ENCODE measurements around the gene ITIH2.
"Not testable (repeated sequence)": the region's sequence is repeated elsewhere in the genome, so short reads cannot be mapped to it uniquely, and the experiment has no call there.

The ITIH2 gene

DNA sequence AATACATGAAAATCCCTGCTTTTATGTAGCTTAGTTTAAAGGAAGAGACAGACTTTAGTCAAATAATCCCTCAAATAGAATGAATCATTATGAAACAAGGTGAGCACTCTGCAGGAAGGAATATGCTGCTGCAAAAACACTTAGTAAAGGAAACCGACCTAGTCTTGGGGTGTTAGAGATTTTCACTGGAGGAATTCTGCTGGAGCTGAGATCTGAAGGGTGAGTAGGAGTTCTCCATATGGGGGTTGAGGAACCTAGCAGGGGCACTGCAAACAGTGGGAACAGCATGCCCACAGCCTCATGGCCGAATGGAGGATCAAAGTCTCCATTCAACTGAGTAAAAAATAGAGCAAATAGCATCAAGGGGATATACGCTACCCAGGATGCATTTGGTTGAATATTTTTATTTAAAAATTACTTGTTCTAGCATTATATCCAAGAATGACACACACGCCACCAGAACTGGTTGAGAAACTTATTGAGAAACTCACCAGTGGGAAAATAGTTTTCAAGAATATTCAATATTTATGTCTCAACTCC, 3.5 kb downstream of the ITIH2 start:
- ATAC-seq (no peak), DNase-seq (no peak)
- Mint-ChIP-seq H3K27me3 (peaks cover 30% of the 10 kb centered on the region), H3K4me1 (no peaks in the 10 kb centered on the region), H3K27ac (no peak overlapping the region), H3K4me3 (no peak overlapping the region), H3K36me3 (ENCODE audit: low read depth) (no peaks in the 10 kb centered on the region), H3K9me3 (no peaks in the 10 kb centered on the region)

DNA sequence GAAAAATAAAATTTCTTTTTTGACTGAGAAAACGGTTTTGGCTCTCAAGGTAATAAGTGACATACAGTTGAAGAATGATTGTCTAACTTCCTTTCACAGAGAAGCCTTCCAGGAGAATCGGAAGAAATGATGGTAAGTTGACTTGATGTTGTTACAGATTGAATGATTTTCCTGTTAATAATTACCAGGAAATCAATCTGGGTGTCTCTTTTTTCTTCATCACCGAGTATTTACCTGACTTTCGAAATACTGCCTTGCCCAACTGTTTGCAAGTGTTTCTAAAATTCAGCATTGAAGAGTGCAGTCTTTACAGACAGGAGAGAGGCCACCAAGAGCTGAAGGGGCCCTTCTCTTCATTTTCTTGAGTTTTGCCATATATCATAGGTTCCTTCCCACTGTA, 4.0 kb downstream of the ITIH2 start:
- no peak overlapping the region for H3K4me3 Mint-ChIP-seq
- H3K27me3 Mint-ChIP-seq: peaks cover 29% of the 10 kb centered on the region
- no peaks in the 10 kb centered on the region for H3K9me3 Mint-ChIP-seq
- H3K27ac Mint-ChIP-seq: no peak overlapping the region
- DNase-seq (no peak), ATAC-seq (no peak)
- no peaks in the 10 kb centered on the region for H3K4me1 Mint-ChIP-seq
- H3K36me3 Mint-ChIP-seq (ENCODE audit: low read depth): no peaks in the 10 kb centered on the region

DNA sequence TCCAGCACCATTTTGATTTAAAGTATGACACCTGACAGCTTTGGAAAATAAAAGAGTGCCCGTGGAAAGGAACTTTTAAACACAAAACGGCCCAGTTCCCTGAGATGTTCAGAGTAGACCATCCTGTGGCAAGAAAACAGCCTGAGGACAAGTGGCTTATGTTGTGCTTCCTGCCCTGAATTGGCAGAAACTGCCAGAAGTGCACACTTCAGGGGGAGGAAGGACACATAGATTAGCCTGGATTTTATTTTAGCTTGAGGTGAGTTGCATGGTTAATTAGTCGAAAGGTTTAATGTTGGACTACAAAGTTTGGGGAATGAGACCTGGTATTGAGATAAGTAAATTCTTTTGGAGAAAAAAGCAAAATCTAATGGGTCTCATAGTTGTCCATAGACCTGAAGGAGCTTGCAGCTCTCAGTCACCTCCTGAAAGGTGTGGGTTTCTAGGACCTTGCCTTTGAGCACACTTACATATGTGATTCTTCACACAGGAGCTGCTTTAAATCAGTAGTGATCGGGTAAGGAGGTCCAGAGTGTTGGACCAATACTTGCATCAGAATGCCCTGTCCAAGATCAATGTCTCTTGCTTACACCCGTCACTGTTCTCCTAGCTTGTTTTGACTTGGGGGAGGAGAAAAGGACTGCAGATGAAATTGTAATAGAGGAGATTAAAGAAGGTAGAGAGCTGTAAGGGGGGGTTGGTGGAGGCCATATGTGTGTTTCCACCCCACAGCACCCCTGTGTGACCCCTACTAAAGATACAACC, 4.9 kb downstream of the ITIH2 start:
- Mint-ChIP-seq H3K4me1 (no peaks in the 10 kb centered on the region), H3K27me3 (peaks cover 25% of the 10 kb centered on the region)

DNA sequence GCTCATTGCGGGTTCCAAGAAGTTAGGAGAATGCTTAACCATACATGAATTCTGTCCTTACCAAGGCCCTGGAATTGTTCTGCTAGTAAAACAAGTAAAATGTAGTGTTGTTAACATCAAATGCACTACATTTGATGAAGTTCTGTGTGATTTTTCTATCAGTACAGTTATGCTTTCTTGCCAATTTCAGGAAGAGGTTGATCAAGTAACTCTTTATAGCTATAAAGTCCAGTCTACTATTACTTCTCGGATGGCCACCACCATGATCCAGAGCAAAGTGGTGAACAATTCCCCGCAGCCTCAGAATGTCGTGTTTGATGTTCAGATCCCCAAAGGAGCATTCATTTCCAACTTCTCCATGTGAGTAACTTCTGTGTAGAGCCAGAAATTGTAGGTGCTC, 5.7 kb downstream of the ITIH2 start:
- no peak for DNase-seq
- H3K4me3 Mint-ChIP-seq: no peak overlapping the region
- H3K9me3 Mint-ChIP-seq: no peaks in the 10 kb centered on the region
- peaks cover 20% of the 10 kb centered on the region for H3K27me3 Mint-ChIP-seq
- no peaks in the 10 kb centered on the region for H3K36me3 Mint-ChIP-seq (ENCODE audit: low read depth)
- no peaks in the 10 kb centered on the region for H3K4me1 Mint-ChIP-seq
- no peak for ATAC-seq
- H3K27ac Mint-ChIP-seq: no peak overlapping the region

More for the DNA sequence above, 4.9 kb downstream of the ITIH2 start:
- ATAC-seq: no peak
- no peak for DNase-seq
- Mint-ChIP-seq H3K36me3 (ENCODE audit: low read depth) (no peaks in the 10 kb centered on the region), H3K27ac (no peak overlapping the region), H3K9me3 (no peaks in the 10 kb centered on the region), H3K4me3 (no peak overlapping the region)

DNA sequence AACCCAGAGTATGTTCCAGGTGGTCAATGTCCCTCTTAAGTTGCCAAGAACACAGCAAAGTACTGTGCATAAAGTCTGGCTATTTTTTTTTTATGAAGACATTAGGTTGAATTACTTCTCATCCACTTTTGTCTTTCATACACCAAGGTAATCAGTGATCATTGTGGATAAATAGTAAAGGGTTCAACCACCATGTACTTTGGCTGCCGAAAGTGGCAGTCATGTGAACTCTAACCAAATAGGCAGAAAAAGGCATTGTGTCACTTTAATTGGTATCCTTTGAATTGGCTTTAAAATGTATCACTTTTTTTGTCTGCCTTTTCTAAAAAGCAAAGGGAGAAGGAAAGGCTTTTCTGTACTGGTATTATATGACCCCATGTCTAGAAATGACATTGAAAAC, 7.3 kb downstream of the ITIH2 start:
- DNase-seq (no peak), ATAC-seq (no peak)
- H3K36me3 Mint-ChIP-seq (ENCODE audit: low read depth): no peaks in the 10 kb centered on the region
- H3K27ac Mint-ChIP-seq: no peak overlapping the region
- H3K9me3 Mint-ChIP-seq: no peaks in the 10 kb centered on the region
- no peak overlapping the region for H3K4me3 Mint-ChIP-seq
- H3K4me1 Mint-ChIP-seq: no peaks in the 10 kb centered on the region
- peaks cover 15% of the 10 kb centered on the region for H3K27me3 Mint-ChIP-seq

DNA sequence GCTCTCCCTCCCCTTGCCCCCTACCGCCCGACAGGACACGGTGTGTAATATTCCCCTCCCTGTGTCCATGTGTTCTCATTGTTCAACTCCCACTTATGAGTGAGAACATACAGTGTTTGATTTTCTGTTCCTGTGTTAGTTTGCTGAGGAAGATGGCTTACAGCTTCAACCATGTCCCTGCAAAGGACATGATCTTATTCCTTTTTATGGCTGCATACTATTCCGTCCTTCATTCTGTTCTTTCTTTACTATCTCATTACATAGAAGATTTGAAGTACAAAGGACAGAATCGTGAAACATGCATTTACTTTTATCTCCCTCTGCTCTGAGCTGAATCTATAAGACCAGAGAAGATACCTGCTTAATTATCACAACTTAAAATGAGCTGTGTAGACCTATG, 8.0 kb downstream of the ITIH2 start:
- H3K9me3 Mint-ChIP-seq; H3K36me3 Mint-ChIP-seq (ENCODE audit: low read depth); H3K4me3 Mint-ChIP-seq; DNase-seq; H3K4me1 Mint-ChIP-seq; ATAC-seq; H3K27ac Mint-ChIP-seq: not testable (repeated sequence)
- H3K27me3 Mint-ChIP-seq: peaks cover 15% of the 10 kb centered on the region

DNA sequence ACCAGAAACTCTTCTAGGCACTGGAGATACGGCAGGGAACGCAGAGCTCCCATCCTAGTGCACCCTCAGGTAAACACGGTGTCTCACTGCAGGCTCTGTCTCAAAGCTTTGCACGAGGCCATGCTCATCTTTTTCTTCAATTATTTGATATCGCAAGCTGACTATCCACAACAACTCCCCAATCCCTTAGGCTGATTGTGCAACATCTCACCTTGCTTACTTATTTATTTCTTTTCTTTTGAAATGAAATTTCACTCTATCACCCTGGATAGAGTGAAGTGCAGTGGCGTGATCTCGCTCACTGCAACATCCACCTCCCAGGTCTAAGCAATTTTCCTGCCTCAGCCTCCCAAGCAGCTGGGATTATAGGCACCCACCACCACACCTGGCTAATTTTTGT, 12.4 kb downstream of the ITIH2 start:
- no peak overlapping the region for H3K27ac Mint-ChIP-seq
- H3K4me3 Mint-ChIP-seq: no peak overlapping the region
- no peak for DNase-seq
- H3K27me3 Mint-ChIP-seq: peaks cover 4% of the 10 kb centered on the region
- no peaks in the 10 kb centered on the region for H3K4me1 Mint-ChIP-seq
- H3K36me3 Mint-ChIP-seq (ENCODE audit: low read depth): no peaks in the 10 kb centered on the region
- no peaks in the 10 kb centered on the region for H3K9me3 Mint-ChIP-seq
- ATAC-seq: no peak

DNA sequence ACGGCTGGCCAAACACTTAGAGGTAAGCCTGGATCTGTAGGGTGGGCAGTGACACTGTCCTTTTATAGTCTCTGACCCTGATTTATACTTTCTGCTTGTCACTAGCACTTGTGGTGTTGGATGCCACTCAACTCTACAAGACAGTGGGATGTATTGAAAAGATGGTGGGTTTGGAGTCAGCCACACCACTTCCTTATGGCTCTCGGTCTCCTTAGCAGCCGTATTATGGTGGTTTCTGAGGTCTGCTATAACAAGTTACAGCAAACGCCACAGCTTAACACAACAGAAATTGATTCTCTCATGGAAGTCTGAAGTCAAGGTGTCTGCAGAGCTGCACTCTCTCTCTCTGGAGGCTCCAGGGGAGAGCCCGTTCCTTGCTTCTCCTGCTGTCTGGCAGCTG, 14.7 kb downstream of the ITIH2 start:
- Mint-ChIP-seq H3K4me1 (no peaks in the 10 kb centered on the region), H3K9me3 (no peaks in the 10 kb centered on the region), H3K4me3 (no peak overlapping the region), H3K36me3 (ENCODE audit: low read depth) (no peaks in the 10 kb centered on the region), H3K27ac (no peak overlapping the region), H3K27me3 (peaks cover 4% of the 10 kb centered on the region)
- ATAC-seq (no peak), DNase-seq (no peak)

DNA sequence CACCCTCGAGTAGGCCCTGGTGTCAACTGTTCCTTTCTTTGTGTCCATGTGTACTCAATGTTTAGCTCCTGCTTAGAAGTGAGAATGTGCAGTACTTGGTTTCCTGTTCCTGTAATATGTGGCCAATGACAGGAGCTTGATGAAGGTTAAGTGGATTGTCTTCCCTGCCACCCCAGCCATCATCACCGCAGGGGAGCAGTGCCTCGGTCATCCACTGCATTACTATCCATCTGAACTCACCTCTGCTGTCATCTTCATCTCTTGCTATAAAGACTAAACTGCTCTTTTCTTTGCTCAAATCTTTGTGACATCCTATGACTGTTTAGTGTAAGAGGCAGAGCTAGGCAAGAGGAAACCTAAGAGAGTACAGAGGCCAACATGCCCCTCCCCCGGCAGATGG, 15.6 kb downstream of the ITIH2 start:
- Mint-ChIP-seq H3K4me1 (no peaks in the 10 kb centered on the region), H3K9me3 (no peaks in the 10 kb centered on the region), H3K27me3 (peaks cover 6% of the 10 kb centered on the region), H3K36me3 (ENCODE audit: low read depth) (no peaks in the 10 kb centered on the region), H3K27ac (no peak overlapping the region), H3K4me3 (no peak overlapping the region)
- ATAC-seq (no peak), DNase-seq (no peak)

DNA sequence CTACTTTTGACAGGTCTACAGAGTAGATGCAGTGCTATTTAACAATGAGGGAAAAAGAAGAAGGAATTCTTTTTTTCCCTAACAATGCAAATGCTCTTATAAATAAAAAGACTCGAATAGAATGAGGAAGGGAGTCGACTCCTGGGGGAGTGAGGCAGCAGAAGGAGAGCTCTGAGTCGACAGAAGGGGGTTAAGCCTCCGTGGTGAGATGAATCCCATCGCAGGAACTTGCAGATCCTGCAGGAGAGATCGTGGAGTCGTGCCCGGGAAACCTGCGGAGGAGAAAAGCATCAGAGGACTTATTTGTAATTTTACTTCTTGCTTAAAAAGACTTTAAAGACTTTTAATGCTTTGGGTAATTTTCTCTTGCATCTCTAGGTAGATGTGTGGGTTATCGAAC, 17.4 kb downstream of the ITIH2 start:
- Mint-ChIP-seq H3K36me3 (ENCODE audit: low read depth) (no peaks in the 10 kb centered on the region), H3K4me3 (no peak overlapping the region), H3K9me3 (no peaks in the 10 kb centered on the region), H3K4me1 (no peaks in the 10 kb centered on the region), H3K27me3 (peaks cover 7% of the 10 kb centered on the region), H3K27ac (no peak overlapping the region)
- no peak for ATAC-seq
- DNase-seq: no peak

DNA sequence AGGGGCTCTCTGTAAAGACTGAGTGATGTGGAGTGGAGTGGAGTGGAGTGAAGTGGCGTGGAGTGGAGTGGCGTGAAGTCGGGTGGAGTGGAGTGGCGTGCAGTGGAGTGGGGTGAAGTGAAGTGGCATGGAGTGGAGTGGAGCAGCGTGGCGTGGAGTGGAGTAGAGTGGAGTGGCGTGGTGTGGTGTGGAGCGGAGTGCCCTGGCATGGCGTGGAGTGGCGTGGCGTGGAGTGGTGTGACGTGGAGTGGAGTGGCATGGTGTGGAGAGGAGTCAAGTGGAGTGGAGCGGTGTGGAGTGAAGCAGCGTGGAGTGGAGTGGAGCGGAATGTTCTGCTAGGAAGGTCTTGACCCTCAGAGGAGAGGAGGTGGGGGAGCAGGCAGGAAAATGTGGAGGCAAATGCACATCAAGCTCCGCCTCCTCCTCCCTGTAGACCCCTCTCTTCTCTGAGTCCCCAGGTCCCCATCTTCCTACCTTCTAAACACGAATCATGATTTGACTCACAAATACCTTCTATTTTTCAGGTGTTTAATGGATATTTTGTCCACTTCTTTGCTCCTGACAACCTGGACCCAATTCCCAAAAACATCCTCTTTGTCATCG, 19.9 kb downstream of the ITIH2 start:
- no peak overlapping the region for H3K4me3 Mint-ChIP-seq
- DNase-seq: no peak
- no peak for ATAC-seq
- H3K9me3 Mint-ChIP-seq: no peaks in the 10 kb centered on the region
- no peak overlapping the region for H3K27ac Mint-ChIP-seq
- H3K27me3 Mint-ChIP-seq: peaks cover 7% of the 10 kb centered on the region
- H3K36me3 Mint-ChIP-seq (ENCODE audit: low read depth): no peaks in the 10 kb centered on the region
- no peaks in the 10 kb centered on the region for H3K4me1 Mint-ChIP-seq

DNA sequence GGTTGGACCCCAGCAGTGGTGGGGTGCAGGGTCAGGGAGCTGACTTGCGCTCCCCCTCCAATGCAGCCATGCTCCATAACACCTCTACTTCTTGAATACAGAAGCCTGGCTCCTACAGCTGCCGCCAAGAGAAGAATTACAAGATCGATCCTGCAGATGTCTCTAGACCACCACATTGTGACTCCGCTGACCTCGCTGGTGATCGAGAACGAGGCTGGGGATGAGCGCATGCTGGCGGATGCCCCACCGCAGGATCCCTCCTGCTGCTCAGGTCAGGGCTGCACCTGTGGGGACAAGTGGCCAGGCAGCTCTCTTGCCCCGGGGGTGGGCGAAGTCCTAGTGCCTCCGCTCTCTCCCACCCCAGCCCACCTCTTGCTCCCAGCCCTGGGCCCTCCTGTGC, 31.7 kb downstream of the ITIH2 start:
- DNase-seq: no peak
- Mint-ChIP-seq H3K36me3 (ENCODE audit: low read depth) (no peaks in the 10 kb centered on the region), H3K9me3 (no peaks in the 10 kb centered on the region), H3K4me1 (no peaks in the 10 kb centered on the region), H3K27me3 (no peaks in the 10 kb centered on the region), H3K27ac (no peak overlapping the region), H3K4me3 (no peak overlapping the region)
- no peak for ATAC-seq

DNA sequence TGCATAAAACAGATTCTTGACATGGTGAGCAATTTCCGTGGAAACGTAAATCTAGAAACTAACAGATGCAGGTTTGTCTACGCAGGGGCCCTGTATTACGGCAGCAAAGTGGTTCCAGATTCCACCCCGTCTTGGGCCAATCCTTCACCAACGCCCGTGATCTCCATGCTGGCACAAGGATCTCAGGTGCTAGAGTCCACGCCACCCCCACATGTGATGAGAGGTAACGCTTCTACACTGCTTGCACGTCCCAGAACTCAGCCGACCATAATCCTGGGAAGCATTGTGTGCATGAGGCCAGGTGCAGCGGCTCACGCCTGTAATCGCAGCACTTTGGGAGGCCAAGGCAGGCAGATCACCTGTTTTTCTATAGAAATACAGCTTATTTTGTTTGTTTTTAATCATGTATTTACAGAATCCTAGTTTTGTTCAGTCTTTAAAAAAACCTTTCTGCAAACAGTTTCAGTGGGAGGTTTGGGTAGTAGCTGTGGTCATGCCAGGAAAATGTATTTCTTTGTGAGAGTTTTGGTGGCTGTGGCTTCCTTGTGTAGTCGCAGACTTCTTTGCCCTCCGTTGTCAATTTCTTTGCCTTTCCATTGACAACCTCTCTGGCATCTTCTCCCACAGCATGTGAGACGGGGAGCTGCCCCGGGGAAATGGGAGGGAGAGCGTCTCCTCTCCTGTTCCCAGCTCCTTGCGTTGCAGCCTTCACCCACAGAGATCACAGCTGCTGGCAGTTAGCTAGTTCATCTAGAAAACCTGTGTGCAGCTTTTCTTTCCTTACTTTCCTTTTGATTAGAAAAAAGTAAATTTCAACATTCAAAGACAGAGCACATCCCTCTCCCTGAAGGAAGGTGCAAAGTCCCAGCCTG, 35.7 kb downstream of the ITIH2 start:
- ATAC-seq (no peak), DNase-seq (no peak)
- Mint-ChIP-seq H3K4me1 (no peaks in the 10 kb centered on the region), H3K27ac (no peak overlapping the region), H3K9me3 (no peaks in the 10 kb centered on the region), H3K36me3 (ENCODE audit: low read depth) (no peaks in the 10 kb centered on the region), H3K27me3 (no peaks in the 10 kb centered on the region), H3K4me3 (no peak overlapping the region)

DNA sequence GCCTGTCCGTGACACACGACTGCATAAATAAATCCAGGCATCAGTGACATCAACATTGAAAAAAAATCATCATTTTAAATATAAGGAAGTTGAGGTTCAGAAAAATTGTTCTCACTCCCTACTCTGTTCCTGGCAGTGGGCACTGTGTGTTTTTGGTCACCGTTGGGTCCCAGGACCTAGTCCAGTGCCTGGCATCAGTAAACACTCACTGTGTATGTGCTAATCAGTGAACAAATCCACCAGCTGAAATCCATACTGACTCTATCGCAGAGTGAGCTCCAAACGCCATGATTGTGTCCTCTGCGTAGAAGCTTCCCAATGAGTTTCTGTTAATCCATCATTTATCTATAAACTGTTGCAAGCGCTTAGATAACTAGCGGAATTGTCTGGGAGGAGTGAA, 41.2 kb downstream of the ITIH2 start:
- no peak overlapping the region for H3K27ac Mint-ChIP-seq
- no peaks in the 10 kb centered on the region for H3K9me3 Mint-ChIP-seq
- ATAC-seq (no peak), DNase-seq (no peak)
- H3K27me3 Mint-ChIP-seq: no peaks in the 10 kb centered on the region
- no peaks in the 10 kb centered on the region for H3K4me1 Mint-ChIP-seq
- H3K36me3 Mint-ChIP-seq (ENCODE audit: low read depth): peaks cover 2% of the 10 kb centered on the region
- no peak overlapping the region for H3K4me3 Mint-ChIP-seq

DNA sequence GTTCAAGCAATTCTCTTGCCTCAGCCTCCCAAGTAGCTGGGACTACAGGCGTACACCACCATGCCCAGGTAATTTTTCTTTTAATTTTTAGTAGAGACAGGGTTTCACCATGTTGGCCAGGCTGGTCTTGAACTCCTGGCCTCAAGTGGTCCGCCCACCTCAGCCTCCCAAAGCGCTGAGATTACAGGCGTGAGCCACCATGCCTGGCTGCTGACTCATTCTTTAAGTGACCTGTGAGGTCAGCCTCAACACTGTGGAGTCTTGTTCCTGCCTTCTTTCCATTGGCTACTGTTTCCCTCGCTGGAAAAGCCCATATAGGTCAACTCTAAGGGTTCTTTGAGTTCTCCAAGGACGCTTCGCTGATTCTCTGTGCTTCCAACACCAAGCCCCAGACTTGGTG, 45.5 kb downstream of the ITIH2 start:
- H3K27ac Mint-ChIP-seq: not testable (repeated sequence)
- H3K36me3 Mint-ChIP-seq (ENCODE audit: low read depth): peaks cover 19% of the 10 kb centered on the region

More for the DNA sequence above, 45.5 kb downstream of the ITIH2 start:
- not testable (repeated sequence) for DNase-seq, ATAC-seq, H3K4me1 Mint-ChIP-seq, H3K27me3 Mint-ChIP-seq, H3K9me3 Mint-ChIP-seq, H3K4me3 Mint-ChIP-seq
